HG03025 (cell line): ENCODE measurements around the gene CDH2.
"Not testable (repeated sequence)": the region's sequence is repeated elsewhere in the genome, so short reads cannot be mapped to it uniquely, and the experiment has no call there.

ENCODE experiments used
- ATAC-seq: cut with Tn5 transposase; IDR thresholded peaks from one replicate; pipeline ENCODE4 v1.9.1; 2021; ENCODE audit warnings: mild to moderate bottlenecking, moderate library complexity; ENCODE audit not compliant: unreplicated experiment, low FRiP score

The CDH2 gene

GRCh38 chr18:27950648-27951228 is 226.2 kb downstream of the CDH2 start:
- no peak for ATAC-seq

GRCh38 chr18:27948986-27949385 is 227.9 kb downstream of the CDH2 start:
- ATAC-seq: no peak

- ATAC-seq: no peak
Observed at GRCh38 chr18:27942706-27943105, 234.2 kb downstream of the CDH2 start.

GRCh38 chr18:27931535-27931934 is 245.4 kb downstream of the CDH2 start:
- no peak for ATAC-seq

- no peak for ATAC-seq
Observed at GRCh38 chr18:27922780-27923179, 254.2 kb downstream of the CDH2 start.

GRCh38 chr18:27921904-27922751 is 254.8 kb downstream of the CDH2 start:
- ATAC-seq: no peak

- ATAC-seq: no peak
Observed at GRCh38 chr18:27921392-27921791, 255.5 kb downstream of the CDH2 start.

- ATAC-seq: no peak
Observed at GRCh38 chr18:27920836-27921235, 256.1 kb downstream of the CDH2 start.

GRCh38 chr18:27906189-27906588 is 270.7 kb downstream of the CDH2 start:
- not testable (repeated sequence) for ATAC-seq

GRCh38 chr18:27903906-27904305 is 273.0 kb downstream of the CDH2 start:
- no peak for ATAC-seq

GRCh38 chr18:27901424-27902226 is 275.3 kb downstream of the CDH2 start:
- ATAC-seq: no peak
